ENCODE measurements around the gene CASK. TPM values are rescaled to one million over a fixed set of nuclear protein-coding genes. Genes with fewer than 3 reads are reported as not detected.

Gene CASK
- polyA plus RNA-seq, 1 donor from 2014 or later: 58.3 TPM

DNA sequence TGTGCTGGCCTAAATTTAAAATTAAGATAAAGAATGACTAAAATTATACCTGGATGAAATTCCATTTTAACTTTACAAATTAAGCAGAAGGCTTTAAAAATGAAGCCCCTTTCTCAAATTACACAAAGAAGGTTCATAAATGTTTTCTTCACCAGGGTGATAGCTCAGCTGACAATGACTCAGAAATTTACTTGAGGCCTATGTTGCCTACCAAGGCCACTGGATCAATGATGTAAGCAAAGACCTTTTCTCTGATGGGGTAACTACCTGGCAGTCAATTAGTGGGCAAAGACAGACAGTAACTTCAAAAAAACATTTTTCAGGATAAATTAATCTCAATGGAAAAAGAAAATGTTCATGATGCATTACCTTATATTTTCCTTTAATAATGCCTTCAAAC is 258.4 kb downstream of the CASK start:
- no peaks in the 10 kb centered on the region for H3K36me3 ChIP-seq (ENCODE audit: insufficient read depth, low read length)
- H3K79me2 ChIP-seq (replicated peaks; ENCODE audit: insufficient read depth, low read length): no peaks in the 10 kb centered on the region
- H3K4me2 ChIP-seq (ENCODE audit: low read length): no peak overlapping the region
- TF ChIP-seq EZH2 (IDR thresholded peaks at IDR 0.05; ENCODE audit: borderline replicate concordance, insufficient read depth, low read length, poor library complexity, severe bottlenecking): no peak
- H3K9me2 ChIP-seq (ENCODE audit: insufficient read depth, low read length): no peaks in the 10 kb centered on the region
- no peak overlapping the region for H3K4me3 ChIP-seq (ENCODE audit: low read length)
- H3K9me3 ChIP-seq (ENCODE audit: low read length): no peaks in the 10 kb centered on the region
- H3K27ac ChIP-seq (ENCODE audit: low read length): no peak overlapping the region
- H3K27me3 ChIP-seq (ENCODE audit: insufficient read depth, low read depth, low read length): no peaks in the 10 kb centered on the region
- H2AFZ ChIP-seq (ENCODE audit: low read depth, low read length): no peak overlapping the region
- H3K9ac ChIP-seq (ENCODE audit: low read length): no peak overlapping the region
- no peaks in the 10 kb centered on the region for H3F3A ChIP-seq (ENCODE audit: insufficient read depth, low read length, poor library complexity, severe bottlenecking)
- no peaks in the 10 kb centered on the region for H4K20me1 ChIP-seq (ENCODE audit: insufficient read depth)

- H2AFZ ChIP-seq (ENCODE audit: low read depth, low read length): no peak overlapping the region
- no peaks in the 10 kb centered on the region for H3K9me3 ChIP-seq (ENCODE audit: low read length)
- TF ChIP-seq REST (IDR thresholded peaks at IDR 0.05; ENCODE audit: borderline replicate concordance): no peak
- TF ChIP-seq MXI1 (conservative IDR thresholded peaks at IDR 0.05; ENCODE audit: poor library complexity, severe bottlenecking): no peak
- TF ChIP-seq EP300 (conservative IDR thresholded peaks at IDR 0.05; ENCODE audit: poor library complexity, severe bottlenecking): no peak
- TF ChIP-seq EZH2 (IDR thresholded peaks at IDR 0.05; ENCODE audit: borderline replicate concordance, insufficient read depth, low read length, poor library complexity, severe bottlenecking): no peak
- no peak for TF ChIP-seq TAF1 (IDR thresholded peaks at IDR 0.05; ENCODE audit: low read depth)
- no peak for TF ChIP-seq RAD21 (conservative IDR thresholded peaks at IDR 0.05)
- TF ChIP-seq, protein P1, sequence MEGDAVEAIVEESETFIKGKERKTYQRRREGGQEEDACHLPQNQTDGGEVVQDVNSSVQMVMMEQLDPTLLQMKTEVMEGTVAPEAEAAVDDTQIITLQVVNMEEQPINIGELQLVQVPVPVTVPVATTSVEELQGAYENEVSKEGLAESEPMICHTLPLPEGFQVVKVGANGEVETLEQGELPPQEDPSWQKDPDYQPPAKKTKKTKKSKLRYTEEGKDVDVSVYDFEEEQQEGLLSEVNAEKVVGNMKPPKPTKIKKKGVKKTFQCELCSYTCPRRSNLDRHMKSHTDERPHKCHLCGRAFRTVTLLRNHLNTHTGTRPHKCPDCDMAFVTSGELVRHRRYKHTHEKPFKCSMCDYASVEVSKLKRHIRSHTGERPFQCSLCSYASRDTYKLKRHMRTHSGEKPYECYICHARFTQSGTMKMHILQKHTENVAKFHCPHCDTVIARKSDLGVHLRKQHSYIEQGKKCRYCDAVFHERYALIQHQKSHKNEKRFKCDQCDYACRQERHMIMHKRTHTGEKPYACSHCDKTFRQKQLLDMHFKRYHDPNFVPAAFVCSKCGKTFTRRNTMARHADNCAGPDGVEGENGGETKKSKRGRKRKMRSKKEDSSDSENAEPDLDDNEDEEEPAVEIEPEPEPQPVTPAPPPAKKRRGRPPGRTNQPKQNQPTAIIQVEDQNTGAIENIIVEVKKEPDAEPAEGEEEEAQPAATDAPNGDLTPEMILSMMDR (IDR thresholded peaks at IDR 0.05; ENCODE audit: poor library complexity, severe bottlenecking): no peak
- no peak for TF ChIP-seq SMC3 (conservative IDR thresholded peaks at IDR 0.05; ENCODE audit: poor library complexity)
- TF ChIP-seq POLR2AphosphoS5 (IDR thresholded peaks at IDR 0.05): no peak
- H3K9ac ChIP-seq (ENCODE audit: low read length): no peak overlapping the region
- H3K27me3 ChIP-seq (ENCODE audit: insufficient read depth, low read depth, low read length): no peaks in the 10 kb centered on the region
- no peak overlapping the region for H3K4me2 ChIP-seq (ENCODE audit: low read length)
- H4K20me1 ChIP-seq (ENCODE audit: insufficient read depth): no peaks in the 10 kb centered on the region
- H3K36me3 ChIP-seq (ENCODE audit: insufficient read depth, low read length): no peaks in the 10 kb centered on the region
- no peaks in the 10 kb centered on the region for H3F3A ChIP-seq (ENCODE audit: insufficient read depth, low read length, poor library complexity, severe bottlenecking)
- H3K4me3 ChIP-seq (ENCODE audit: low read length): no peak overlapping the region
- no peaks in the 10 kb centered on the region for H3K9me2 ChIP-seq (ENCODE audit: insufficient read depth, low read length)
- no peak overlapping the region for H3K27ac ChIP-seq (ENCODE audit: low read length)
- H3K79me2 ChIP-seq (replicated peaks; ENCODE audit: insufficient read depth, low read length): no peaks in the 10 kb centered on the region
Observed at GRCh38 chrX:41664375-41664901, 258.9 kb downstream of the CASK start.
